SH-SY5Y (cell line): ENCODE results near the gene ATG2A.

ENCODE experiments used
- GATA2 ChIP-seq: IDR thresholded peaks from 2 replicates; pipeline ENCODE4 v1.6.1; 2011; ENCODE audit warnings: mild to moderate bottlenecking, low read depth, low read length
- GATA3 ChIP-seq: IDR thresholded peaks from 2 replicates; pipeline ENCODE4 v1.6.1; 2011; ENCODE audit warnings: low read depth, mild to moderate bottlenecking, low read length, moderate library complexity

The ATG2A gene

GRCh38 chr11:64900774-64901173 lies 16.2 kb downstream of the ATG2A start:
- no peak for TF ChIP-seq GATA3

- TF ChIP-seq GATA3 (no peak), GATA2 (no peak)
Observed at GRCh38 chr11:64900263-64900678, 16.7 kb downstream of the ATG2A start.

- TF ChIP-seq GATA3, result no peak
- no peak for TF ChIP-seq GATA2
Observed at GRCh38 chr11:64898541-64898940, 18.5 kb downstream of the ATG2A start.

GRCh38 chr11:64898076-64898445 lies 18.9 kb downstream of the ATG2A start:
- TF ChIP-seq GATA3 (no peak), GATA2 (no peak)

GRCh38 chr11:64897381-64898075 lies 19.5 kb downstream of the ATG2A start:
- TF ChIP-seq GATA2 (no peak), GATA3 (no peak)

GRCh38 chr11:64896448-64897022 lies 20.5 kb downstream of the ATG2A start:
- TF ChIP-seq GATA2 (no peak), GATA3 (no peak)

GRCh38 chr11:64894812-64895452 lies 22.1 kb downstream of the ATG2A start:
- no peak for TF ChIP-seq GATA3

GRCh38 chr11:64894070-64894811 lies 22.8 kb downstream of the ATG2A start:
- TF ChIP-seq GATA2, result no peak
- TF ChIP-seq GATA3, result no peak

GRCh38 chr11:64893194-64894069 lies 23.6 kb downstream of the ATG2A start:
- TF ChIP-seq GATA3 (no peak), GATA2 (no peak)

- no peak for TF ChIP-seq GATA2
- no peak for TF ChIP-seq GATA3
Observed at GRCh38 chr11:64892838-64893193, 24.2 kb downstream of the ATG2A start.

- no peak for TF ChIP-seq GATA2
- no peak for TF ChIP-seq GATA3
Observed at GRCh38 chr11:64892411-64892831, 24.6 kb downstream of the ATG2A start.

GRCh38 chr11:64891880-64892279 lies 25.1 kb downstream of the ATG2A start:
- no peak for TF ChIP-seq GATA3

- TF ChIP-seq GATA2 (no peak), GATA3 (no peak)
Observed at GRCh38 chr11:64891215-64891848, 25.7 kb downstream of the ATG2A start.

GRCh38 chr11:64890522-64890939 lies 26.5 kb downstream of the ATG2A start:
- TF ChIP-seq GATA2 (no peak), GATA3 (no peak)
